GM19351 (cell line): ENCODE results near the gene NAA15.
A peak's percentile ranks its signal among the peaks of the same experiment; 100 is the strongest.
"Not testable (repeated sequence)": the region's sequence is repeated elsewhere in the genome, so short reads cannot be mapped to it uniquely, and the experiment has no call there.

Experiments
- ATAC-seq: cut with Tn5 transposase; IDR thresholded peaks from one replicate; pipeline ENCODE4 v1.9.1; 2021; ENCODE audit warnings: mild to moderate bottlenecking, moderate library complexity; ENCODE audit not compliant: unreplicated experiment

Gene NAA15

DNA sequence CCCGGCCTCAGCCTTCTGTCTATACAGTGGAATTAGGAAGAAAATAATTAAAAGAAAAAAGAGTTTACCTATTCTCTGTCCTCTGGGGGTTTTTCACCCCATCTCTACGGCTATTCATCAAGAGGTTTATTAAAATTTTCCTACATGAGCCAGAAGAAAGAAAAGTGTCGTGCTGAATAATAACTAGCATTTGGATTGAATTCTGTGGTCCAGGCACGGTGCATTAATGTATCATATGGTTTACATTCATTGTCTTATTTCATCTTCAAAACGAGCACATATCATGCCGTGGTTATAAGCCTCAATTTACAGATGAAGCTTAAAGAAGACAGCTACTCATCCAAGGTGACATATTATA lies 5.4 kb upstream of the NAA15 start:
- ATAC-seq: no peak

DNA sequence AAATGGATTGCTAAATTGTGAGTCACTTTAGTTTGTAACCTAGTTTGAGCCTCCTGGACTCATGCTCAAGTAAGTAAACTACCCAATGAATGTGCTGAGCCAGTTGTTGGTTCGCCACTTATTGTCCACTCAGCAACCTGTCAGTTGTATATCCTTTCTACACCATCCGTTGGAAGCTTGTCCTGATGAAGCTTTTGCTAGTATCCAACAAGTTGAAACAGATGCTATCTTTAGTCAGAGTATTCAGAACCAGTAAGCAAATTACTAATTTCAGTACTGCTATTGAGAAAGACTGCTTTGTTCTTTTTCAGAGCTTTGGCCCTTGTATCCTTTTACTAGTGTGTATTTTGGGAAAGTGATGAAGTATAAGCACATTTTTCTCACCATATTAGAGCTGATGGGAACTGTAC lies 4.3 kb upstream of the NAA15 start:
- ATAC-seq: no peak

DNA sequence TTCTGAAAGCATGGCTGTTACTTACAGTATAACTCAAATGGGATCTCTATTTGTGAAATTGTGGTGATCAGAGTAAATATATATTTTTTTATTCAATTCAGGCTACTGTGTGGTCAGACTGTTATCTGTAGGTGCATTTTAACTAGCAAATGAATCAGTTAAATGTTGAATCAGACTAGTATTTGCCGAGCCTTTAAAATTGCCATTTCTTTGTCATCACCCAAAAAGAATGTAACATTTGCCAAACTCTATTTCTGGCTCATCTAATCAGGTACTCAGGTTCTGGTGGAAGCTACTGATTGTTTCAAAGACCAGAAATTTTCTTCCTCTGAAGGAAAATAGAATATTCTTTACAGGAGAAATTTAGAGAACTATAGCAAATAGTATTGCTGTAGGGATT lies 1.8 kb upstream of the NAA15 start:
- ATAC-seq: no peak

DNA sequence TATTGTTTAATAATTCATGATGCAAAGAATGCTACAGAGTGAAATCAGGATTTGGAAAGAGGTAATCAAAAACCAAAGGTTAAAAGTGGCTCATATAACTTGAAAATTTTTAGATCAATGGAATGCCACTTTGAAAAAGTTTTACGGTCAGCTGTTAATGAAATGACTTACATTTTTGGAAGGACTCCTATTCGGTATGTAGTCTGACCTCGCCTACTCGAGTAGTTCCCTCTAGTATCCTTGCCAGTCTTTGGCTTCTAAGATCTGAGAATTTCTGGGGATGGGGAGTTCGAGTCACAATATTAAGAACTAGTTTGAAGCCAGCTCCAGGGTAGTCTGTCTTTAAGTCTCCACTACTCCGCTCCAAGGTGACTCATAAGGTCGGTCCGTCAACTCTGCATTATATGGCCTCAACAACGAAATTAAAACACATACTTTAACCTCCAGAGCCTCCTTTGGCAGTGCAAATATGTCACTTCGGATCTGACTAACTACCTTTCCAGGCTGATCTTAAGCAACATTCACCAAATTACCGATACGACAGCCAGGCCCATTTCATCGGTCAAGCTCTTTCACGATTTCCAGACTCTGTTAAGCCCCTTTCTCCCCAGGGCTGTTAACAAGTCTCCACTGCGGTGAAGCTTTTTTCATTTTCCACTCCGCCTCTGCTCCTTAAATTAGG lies 733 bp upstream of the NAA15 start:
- ATAC-seq: peak; percentile 10

DNA sequence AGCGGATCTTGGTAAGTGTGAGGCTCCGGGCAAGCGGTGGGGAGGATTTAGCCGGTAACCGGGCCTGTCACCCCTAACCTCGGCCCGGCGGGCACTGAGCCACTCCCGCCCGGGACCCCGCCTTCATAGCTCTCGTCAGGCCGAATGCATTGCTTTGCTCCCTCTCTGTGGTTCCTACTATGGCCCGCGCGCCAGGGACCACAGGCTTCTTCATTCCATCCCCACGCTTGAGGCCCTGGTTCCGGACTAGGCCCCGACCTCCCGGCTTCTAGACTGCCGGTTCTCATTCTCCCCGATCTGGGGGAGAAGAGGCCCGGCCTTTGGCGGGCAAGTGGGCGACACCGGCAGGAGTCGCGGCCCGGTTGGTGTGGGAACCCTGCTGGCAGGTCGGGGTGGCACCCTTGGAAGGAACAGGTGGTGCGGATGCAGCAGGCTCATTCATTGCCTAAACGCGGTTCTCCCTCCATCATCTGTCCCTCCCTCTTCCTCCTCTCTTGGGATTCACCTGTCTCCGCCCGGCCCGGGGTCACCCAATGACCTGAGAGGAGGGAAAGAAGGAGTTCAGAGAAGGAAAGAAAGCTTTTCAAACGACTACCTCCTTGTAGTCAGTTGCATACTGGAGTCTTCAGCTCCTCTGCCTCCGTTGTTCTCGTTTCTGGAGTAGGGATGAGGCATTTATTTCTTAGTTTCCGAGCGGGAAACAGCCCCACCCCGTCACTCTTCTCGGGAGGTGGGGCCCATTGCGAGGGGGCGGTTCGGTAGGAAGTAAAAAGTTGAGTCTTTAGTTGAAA lies 711 bp downstream of the NAA15 start, which contains the start of gene NDUFC1:
NDUFC1 (minus strand) TSS at position 657 of the 791 bp plus-strand sequence. CDS start 6,679 bp downstream, outside the sequence.
- ATAC-seq: peak; percentile 35

DNA sequence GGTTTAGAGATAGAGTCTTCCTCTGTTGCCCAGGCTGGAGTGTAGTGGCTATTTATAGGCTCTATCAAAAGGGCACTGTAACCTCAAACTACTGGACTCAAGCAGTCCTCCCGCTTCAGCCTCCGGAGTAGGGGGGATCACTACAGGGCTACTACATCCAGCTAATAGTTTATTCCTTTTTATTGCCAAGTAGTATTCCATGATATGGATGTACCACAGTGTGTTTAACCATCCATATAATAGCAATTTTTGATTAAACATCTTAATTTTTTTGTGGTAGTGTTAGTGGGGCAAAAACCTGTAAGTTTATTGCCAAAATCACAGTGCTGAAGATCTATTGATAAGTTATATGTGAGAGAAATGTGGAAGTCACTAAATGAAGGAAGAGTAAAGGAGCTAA lies 3.6 kb downstream of the NAA15 start:
- no peak for ATAC-seq

DNA sequence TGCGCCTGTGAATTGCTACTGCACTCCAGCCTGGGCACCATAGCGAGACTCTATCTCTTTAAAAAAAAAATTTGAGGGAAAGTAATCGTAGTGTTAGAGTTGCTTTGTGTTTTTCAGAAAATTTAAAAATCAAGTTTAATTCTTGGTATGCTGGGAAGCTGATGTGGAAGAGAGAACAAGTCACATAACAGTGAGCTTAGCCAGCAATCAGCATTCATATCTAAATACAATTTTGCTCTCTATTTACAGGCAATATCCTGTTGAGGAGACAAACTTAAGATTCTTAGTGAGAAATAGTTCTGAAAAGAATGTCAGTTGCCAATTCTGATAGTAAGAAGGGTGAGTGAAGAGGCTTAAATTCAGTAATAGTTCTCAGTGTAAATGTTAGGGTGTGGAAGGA lies 10.6 kb downstream of the NAA15 start:
- ATAC-seq: no peak

DNA sequence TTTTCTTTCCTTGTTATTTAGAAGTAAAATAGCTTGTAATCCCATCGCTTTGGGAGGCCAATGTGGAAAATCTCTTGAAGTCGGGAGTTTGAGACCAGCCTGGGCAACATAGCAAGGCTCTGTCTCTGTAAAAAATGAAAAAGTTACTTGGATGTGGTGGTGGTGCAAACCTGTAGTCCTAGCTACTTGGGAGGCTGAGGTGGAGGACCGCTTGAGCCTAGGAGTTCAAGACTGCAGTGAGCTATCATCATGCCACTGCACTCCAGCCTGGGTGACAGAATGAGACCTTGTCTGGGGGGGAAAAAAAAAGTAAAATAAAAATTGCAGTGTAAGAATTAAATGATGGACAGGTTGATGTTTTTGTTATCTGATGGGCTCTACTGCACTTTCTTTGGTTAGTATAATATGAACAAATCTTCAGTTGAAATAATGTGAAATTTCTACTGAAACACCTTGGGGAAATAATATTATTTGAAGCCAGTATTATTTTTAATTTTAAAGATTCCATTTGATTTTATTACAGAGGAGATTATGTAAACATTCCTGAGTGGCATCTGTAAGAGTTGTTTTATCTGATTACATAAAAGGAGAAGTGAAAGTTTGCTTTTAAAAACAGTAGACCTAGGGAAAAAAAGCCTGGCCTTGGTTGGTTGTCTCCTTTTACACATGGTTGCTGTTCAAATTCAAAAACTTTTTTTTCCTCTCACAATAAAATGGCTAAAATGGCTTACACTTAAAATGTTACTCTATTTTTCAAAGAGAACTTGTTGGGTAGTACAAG lies 11.4 kb downstream of the NAA15 start:
- ATAC-seq: no peak

DNA sequence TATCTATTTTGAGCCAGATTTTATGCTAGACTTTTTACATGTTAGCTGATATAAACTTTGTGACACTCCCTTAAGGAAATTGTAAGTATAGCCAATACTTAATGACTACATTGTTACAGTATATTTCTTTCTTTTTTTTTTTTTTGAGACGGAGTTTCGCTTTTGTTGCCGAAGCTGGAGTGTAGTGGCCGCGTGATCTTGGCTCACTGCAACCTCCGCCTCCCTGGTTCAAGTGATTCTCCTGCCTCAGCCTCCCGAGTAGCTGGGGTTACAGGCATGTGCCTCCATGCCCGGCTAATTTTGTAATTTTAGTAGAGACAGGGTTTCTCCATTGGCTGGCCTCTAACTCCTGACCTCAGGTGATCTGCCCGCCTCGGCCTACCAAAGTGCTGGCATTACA lies 12.1 kb downstream of the NAA15 start:
- not testable (repeated sequence) for ATAC-seq

DNA sequence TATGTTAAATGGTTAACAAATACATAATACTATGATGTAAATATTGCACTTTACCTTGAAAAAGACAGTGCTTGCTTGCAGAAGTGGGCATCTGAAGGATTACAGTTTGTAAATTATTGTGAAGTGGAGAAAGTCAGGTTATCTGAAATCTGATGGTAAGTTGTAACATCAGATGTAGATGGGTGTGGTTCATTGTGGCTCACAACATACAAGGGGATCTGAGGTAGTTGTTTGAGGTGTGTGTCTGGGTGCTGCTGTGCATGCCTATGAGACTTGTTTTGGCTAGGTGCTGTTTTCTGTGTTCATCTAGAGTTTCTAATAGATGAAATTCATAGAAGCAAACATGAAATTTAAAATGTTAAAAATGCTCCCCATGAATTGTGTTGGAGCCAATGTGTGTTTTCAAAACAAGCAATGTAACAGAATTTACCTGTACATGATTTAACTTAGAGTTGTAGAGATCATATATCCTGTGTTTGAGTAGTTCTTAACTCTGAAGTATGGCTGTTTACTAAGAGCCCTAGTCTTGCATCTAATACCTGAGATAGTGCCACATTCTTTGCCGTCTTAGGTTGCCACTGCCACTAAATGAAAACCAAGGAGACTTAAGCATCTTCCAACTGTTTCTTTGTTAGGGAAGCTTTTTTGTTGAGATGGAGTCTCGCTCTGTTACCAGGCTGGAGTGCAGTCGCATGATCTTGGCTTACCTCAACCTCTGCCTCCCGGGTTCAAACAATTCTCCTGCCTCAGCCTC lies 12.9 kb downstream of the NAA15 start:
- ATAC-seq: no peak

DNA sequence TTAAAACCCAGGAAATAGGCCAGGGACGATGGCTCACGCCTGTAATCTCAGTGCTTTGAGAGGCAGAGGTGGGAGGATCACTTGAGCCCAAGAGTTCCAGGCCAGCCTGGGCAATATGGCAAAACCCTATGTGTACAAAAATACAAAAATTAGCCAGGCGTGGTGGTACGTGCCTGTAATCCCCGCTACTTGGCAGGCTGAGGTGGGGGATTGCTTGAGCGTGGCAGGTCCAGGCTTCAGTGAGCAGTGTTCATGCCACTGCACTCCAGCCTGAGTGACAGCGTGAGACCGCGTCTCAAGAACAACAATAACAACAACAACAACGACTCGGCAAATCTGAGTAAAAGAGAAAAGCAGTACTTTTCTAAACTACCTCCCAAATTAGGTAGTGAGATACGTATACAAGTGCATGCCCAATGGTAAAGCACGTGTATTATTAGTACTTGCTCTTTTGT lies 13.9 kb downstream of the NAA15 start:
- peak; percentile 76 for ATAC-seq

DNA sequence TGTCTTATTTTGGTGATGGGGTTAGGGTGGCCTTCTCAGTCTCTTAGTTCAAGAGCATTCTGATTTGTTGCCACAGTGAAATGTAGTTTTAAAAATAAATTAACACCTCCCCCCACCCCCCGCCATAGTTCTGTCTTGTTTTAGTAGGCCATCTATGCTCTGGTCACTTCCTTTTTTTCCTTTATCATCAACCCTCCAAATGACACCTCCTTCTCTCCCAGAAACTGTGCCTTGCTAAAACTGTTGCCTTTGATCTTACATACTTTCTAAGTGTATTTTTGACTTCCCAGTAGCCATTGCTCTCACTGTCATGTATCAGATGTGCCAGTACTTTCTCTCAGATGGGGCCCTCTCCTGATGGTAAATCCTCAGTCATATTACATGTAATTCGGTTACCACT lies 15.4 kb downstream of the NAA15 start:
- ATAC-seq: no peak

DNA sequence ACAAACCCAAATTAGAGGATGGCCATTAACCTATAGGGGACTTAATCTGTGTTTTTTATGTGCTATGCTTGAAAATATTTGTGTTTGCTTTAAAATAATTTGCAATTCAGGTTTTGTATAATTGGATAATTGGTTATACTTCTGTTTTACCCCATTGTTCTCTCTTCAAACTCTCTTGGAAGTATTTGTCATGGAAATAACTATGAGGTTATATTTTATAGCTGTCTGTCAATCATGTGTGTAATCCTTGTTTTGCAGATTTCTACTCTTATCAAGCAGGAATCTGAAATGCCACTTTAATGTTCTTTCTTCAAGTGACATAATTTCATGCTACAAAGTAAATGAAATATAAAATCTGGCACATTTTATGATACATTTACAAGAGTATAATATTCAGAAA lies 16.3 kb downstream of the NAA15 start:
- ATAC-seq: no peak

DNA sequence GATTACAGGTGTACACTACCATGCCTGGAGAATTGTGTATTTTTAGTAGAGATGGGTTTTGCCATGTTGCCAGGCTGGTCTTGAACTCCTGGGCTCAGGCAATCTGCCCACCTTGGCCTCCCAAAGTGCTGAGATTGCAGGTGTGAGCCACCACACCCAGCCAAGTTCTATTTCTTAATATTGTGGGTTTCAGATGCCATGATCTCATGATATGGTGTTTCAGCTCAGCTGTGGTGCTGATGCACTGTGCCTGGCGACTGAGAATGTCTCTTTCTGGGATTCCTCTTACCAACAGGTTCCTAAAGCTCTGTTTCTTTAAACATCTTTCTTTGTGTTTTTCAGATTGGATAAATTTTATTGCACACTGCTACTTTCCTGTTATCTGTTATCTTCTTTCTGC lies 18.3 kb downstream of the NAA15 start:
- no peak for ATAC-seq

DNA sequence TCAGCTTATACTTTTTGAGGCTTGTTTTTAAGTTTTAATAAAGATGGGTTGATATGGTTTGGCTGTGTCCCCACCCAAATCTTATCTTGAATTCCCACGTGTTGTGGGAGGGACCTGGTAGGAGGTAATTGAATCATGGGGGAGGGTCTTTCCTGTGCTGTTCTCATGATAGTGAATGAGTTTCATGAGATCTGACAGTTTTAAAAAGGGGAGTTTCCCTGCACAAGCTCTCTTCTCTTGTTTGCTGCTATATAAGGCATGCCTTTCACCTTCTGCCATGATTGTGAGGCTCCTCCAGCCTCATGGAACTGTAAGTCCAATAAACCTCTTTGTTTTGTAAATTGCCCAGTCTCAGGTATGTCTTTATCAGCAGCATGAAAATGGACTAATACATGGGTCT lies 20.8 kb downstream of the NAA15 start:
- ATAC-seq: not testable (repeated sequence)

DNA sequence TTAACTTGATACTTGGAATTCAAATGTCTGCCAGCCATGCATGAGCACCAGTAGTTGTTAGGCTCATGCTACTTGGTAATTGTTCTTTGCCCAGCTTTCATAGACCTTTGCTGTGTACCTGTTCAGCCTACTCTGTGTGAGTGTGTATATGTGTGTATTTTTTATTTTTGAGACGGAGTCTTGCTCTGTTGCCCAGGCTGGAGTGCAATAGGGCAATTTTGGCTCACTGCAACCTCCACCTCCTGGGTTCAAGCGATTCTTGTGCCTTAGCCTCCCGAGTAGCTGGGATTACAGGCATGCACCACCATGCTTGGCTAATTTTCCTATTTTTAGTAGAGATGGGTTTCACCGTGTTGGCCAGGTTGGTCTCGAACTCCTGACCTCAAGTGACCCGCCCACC lies 21.2 kb downstream of the NAA15 start:
- not testable (repeated sequence) for ATAC-seq

DNA sequence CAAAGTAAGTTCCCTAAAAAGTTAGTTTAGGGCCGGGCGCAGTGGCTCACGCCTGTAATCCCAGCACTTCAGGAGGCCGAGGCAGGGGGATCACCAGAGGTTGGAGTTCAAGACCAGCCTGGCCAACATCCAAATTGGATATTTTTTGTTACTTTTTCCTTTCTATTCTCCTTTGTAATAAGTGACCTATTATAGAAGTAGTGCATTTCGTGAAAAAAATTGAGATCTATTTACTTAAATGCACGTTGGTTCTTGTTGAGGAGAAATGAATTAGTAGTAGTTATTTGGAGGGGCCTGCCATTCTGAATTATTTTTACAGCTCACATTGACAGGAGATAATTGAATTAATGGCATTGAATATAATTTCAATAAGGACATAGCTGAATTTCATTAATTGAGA lies 23.3 kb downstream of the NAA15 start:
- no peak for ATAC-seq

DNA sequence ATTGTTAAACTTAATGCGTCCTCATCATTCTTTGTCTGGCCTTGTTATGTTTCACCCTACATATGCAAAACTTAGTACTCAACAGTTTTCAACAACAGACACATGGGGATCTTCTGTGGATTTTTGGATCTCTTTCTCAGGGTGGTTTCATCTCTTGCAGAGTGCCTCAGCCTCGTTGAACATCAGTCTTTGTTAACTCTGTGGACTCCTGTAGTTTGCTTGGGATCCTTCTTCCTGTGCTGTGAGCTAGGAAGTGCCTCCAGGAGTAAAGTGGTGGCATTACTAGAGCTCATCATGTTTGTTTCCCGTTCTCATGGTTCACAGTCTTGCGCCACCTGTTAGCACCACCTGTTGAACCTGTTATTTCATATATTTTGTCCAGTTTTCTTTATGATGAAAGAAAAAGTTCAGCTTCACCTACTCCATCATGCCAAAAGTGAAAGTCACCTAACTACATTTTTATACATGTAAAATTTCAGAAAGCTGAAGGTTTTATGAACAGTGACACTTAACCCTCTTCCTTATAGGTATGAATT lies 28.4 kb downstream of the NAA15 start:
- ATAC-seq: no peak

DNA sequence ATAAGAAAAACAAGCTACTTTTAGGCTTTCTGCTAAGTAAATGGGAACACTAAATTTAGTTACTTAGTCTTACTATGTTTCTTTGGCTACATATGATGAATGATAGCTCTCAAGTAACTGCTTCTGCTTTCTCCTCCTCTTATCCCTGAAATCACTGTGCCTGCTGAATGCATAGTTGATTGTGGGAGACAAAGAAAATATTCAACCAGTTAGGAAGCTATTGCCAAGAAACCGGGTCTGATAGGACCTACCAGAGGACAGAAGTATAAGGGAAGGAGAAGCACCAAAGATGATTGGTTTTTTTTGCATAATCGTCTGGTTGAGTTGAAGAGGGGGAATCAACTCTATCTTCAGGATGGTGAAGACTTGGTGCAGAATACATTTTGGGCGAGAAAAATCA lies 29.0 kb downstream of the NAA15 start:
- no peak for ATAC-seq

DNA sequence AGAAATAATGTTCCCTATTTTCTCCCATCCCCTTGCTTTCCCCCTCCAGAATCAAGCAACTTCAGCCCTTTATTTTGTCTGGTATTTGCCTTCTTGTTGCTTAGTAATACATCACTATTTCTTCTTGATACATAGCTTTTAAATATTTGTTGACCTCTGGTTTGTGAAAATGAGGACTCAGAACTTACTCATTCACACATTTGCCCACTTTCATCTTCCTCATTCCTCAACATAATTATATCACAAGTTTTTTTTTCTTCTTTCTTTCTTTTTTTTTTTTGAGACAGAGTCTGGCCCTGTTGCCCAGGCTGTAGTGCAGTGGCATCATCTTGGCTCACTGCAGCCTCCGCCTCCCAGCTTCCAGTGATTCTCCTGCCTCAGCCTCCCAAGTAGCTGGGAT lies 29.9 kb downstream of the NAA15 start:
- ATAC-seq: no peak

DNA sequence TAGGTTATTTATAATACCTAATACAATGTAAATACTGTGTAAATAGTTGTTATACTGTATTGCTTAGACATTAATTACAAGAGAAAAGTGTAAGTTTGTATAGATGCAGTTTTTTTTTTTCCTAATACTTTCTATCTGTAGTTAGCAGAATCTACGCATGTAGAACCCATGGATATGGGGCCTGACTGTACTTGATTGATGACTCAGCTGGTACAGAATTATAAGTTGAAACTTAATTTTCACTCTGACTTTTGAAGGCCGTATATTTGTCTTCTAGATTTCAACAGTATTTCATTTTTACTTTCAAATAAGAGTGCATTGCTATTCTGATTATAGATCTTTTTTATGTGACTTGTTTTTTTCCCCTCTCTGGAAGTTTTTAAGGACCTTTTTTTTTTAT lies 31.7 kb downstream of the NAA15 start:
- no peak for ATAC-seq
